Pulmonary artery endothelial cell (primary cell): ENCODE results near the gene OPCML. TPM values are rescaled to one million over a fixed set of nuclear protein-coding genes. Genes with fewer than 3 reads are reported as not detected.

Source experiments
- DNase-seq: peaks from one replicate; pipeline ENCODE4 v3.0.0-alpha.2; 2011; ENCODE audit warnings: low read depth, low spot score
- total RNA-seq: library from RNA; depleted of rRNA; stranded (reverse); fragments of >200 nt; gene quantifications from 2 replicates; pipeline ENCODE4 v1.2.3, GENCODE V29; 2014

Gene OPCML
- total RNA-seq, 1 donor from 2014 or later, result not detected

DNA sequence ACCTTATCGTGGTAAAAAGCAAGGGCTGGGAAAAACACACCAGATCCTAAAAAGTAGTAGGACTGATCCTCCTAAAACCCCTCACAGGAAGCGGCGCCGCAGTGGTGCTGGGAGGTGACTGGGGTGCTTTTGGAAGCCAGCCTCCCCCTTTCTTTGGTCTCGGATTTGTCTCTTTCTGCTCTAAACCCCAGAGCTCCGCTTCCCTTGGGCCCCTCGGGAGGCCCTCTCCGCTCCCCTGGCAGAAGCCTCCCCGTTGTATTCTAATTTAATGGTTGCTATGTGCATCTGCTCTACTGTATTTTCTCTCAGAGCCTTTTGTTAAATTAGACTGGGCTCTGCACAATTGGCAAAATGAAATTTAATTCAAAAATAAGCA is 587.7 kb downstream of the OPCML start:
- no peak for DNase-seq

DNA sequence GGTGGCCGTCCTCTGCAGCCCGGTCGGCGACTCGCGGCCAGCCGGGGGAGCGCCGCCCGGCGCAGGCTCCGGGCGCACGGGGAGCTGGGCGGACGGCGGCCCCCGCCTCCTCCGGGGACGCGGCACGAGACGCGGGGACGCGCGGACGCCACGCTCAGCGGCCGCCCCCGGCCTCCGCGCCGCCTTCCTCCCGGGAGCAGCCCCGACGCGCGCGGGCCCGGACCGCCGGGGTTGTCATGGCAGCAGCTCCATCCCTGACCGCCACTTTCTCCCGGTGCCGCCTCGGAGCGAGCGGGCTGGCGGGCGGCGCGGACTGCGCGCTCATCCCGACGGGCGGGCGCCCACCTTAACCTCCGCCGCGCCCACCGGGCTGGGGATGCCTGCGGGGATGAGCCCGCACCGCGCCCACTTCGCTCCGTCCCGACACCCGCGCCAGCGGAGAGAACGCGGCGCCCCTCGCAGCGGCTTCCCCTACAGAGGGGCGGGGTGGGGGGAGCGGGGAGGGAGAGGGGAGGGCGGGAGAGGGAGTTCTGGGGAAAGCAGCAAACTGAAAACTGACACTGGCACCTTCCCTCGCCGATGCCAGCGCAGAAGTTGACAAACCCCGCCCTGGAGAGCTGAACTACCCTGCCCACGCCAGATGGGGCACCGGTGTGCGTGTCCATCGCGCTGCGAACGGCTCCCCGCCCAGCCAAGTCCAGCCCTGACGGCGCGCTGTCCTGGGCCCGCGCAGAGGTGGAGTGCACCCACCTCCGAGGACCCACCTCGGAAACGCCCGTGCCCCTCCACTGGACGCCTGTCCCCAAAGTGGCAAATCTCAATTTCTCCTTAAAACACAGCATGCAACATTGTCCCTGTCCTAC is 588.4 kb downstream of the OPCML start:
- no peak for DNase-seq

DNA sequence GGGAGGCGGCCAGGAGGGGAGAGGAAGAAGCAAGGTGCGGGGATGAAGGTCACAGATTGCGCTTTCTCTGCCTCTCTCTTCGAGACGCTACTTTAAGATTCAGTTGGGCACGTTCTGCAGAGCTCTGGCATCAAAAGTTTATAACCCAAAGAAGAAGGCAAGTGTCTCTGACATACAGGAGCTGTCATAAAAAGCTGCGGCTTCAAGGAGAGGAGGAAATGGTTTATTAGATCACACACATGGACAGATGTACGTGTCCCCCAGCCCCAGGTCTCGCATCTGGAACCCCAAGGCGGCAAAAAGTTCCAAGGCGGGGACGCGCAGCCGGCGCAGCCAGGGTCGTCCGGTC is 589.0 kb downstream of the OPCML start:
- no peak for DNase-seq

- no peak for DNase-seq
Observed at GRCh38 chr11:132942611-132943356, 589.5 kb downstream of the OPCML start.

- no peak for DNase-seq
Observed at GRCh38 chr11:132941761-132942160, 590.5 kb downstream of the OPCML start.

GRCh38 chr11:132941024-132941646 is 591.2 kb downstream of the OPCML start:
- DNase-seq, result no peak

DNA sequence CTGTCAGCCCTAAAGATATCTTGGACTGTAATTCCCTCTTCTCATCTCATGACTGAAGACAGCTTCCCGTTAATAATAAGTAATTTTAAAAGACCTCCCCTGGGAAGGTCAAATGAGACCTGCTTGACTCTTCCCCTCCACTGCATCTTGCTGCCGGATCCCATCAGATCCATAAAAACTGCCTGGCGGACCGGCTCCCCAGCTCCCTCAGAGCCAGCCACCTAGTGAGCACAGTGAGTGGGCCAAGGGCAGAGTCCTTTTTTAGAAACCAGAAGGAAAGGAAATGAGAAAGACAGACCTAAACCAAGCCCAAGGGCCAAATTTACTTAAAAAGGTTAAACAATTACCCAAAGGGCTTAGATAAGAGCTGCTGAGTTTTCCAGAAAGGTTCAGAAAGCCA is 595.3 kb downstream of the OPCML start:
- no peak for DNase-seq

DNA sequence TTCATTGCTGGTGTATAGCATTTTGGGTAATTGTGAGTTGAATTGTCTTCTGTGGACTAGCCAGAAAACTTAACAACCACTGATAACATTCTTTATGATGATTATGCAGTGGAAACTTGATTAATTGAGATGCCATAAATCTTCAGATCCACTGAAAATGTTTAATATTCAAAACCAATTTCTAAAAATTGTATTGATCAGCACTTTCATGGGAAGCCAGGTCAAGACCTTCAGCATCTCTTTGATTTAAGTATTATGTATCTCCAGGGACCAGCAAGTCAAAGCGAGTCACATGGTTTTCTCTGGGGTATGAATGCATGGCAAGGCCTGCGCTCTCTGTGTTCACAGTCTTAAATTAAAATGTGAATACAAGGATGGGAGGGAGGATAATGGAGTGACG is 596.9 kb downstream of the OPCML start:
- DNase-seq, result no peak

DNA sequence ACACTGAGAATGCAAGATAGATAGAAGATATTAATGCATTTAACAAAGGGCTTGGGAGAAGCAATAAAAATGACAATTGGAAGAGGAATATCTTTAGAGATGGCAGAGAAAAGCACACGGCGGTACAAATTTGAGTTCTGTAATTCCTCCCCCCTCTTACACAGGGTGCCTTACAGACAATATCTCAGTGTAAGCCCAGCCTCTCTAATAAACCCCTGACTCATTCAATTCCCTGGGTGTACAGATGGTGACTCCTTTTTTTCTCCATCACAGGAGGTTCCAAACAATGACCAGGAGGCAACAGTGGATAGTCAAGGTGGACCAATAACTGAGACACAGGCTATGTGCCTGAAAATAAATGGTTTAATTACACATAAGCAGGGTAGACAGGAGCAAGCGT is 598.6 kb downstream of the OPCML start:
- DNase-seq, result no peak

DNA sequence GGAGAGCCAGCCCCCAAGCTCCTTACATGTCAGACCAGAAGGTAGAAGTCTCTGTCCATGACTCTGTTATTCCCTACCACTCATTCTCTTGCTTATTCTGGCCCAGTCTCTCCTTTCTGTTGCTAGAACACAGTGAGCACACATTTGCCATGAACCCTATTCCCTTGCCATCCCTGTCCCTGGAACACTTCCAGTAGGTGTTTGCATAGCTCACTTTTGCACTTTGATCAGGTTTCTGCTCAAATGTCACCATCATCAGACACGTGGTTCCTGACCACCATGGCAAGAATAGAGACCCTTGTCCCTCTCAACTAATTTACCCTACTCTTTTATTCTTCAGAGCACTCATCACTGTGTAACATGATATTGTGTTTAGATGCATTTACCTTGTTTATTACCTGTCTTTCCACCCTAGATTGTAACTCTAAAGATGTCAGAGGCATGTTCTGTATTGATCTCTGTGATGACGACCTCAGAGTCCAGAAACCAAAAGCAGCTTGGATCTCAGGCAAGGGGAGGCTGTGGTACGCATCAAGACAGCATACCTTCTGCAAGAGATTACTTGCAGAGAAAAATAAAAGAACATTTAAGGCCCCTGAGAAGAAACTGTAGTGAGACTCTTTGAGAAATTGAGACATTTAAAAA is 606.4 kb downstream of the OPCML start:
- DNase-seq, result no peak

GRCh38 chr11:132921597-132921996 is 610.7 kb downstream of the OPCML start:
- DNase-seq, result no peak

GRCh38 chr11:132920451-132921096 is 611.7 kb downstream of the OPCML start:
- DNase-seq, result no peak

DNA sequence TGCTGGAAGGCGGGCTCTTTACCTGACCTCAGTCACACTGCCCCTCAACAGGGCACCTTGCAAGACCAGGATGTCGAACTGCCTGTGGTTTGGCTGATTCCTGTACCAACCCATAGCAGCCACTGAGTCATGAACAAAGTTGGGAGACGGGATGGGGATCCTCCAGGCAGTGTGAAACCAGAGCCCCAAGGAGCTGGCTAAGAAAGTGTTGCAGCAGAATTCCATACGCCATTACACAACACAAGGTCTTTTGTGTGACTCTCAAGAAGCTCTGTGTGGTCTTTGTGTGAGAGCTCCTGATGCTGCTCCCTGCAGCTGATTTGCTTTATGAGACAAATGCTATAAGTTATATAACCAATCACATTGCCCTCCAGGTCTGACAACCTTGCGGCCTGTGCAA is 617.7 kb downstream of the OPCML start:
- DNase-seq, result no peak

- DNase-seq, result no peak
Observed at GRCh38 chr11:132913886-132914285, 618.4 kb downstream of the OPCML start.

GRCh38 chr11:132913295-132913694 is 619.0 kb downstream of the OPCML start:
- DNase-seq, result no peak

DNA sequence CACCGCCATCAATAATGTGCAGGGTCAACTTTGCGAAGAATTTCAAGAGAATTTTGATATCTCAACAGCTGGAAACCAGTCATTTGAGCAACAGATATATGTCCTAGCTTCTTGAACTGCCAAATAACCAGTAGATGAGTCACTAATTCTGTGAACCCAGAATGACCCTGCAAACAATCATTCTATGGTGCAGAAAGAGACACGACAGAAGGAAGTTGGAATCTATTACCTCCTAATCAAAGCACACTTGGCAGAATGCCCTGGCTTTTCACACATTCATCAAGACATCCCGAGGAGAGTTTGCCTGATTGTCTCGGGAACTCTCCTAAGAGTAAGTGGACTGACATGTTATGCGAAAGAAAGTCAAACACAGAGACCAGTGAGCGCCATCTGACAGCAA is 621.1 kb downstream of the OPCML start:
- DNase-seq, result no peak

- DNase-seq, result no peak
Observed at GRCh38 chr11:132910011-132910760, 622.1 kb downstream of the OPCML start.

GRCh38 chr11:132909021-132909606 is 623.2 kb downstream of the OPCML start:
- DNase-seq, result no peak

- DNase-seq, result no peak
Observed at GRCh38 chr11:132908414-132908810, 623.9 kb downstream of the OPCML start.

DNA sequence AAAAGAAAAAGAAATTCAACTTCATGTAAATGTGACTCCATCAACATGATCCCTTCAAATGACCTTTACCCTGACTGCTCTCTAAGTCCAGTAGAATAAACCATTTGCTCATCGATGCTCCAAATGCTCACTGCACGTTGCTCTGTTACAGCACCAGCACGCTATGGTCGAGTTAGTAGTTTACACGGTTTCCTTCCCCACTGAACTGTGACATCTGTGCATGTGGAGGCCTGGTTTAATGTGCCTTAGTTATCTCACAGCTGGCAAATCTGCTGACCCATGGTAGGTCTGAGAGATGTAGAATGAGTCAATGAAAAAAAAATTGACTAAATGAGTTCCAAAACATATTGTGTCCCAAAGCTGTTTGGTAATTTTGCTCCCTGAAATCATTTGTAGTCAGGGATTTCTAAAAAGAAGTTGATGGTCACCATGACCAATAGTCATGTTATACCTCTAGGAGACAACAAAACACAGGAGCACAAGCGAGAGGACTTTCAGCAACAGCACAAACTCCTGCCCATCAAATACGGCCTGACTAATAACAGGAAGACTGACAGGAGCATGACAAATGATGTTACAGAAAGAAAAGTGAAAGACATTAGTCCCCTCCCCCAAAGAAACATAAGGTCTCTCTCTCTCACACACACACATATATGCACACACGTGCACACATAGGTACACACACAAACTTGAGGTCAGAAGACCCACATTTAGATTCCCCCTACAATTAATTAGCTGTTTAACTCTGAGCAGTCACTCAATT is 624.5 kb downstream of the OPCML start:
- DNase-seq, result no peak
